Spinal cord (tissue), 10 donors: ENCODE results near the gene BBIP1. TPM values are rescaled to one million over a fixed set of nuclear protein-coding genes. Genes with fewer than 3 reads are reported as not detected.

Experiments used
- DNase-seq, 6 donors: peaks; one replicate each; pipeline versions ENCODE4 v3.0.0 to v3.0.0-alpha.2; 2013 to 2015; ENCODE audit warnings: low spot score in 6 of 6, low read depth in 4 of 6
- H3K27ac ChIP-seq: one replicate; pipeline ENCODE4 v1.5.1; 2013; ENCODE audit warnings: low read depth, low read length, control low read depth
- H3K27me3 ChIP-seq: one replicate; pipeline ENCODE4 v1.6.1; 2013; ENCODE audit warnings: low read length; ENCODE audit not compliant: control insufficient read depth, insufficient read depth
- H3K36me3 ChIP-seq: one replicate; pipeline ENCODE4 v1.6.1; 2013; ENCODE audit warnings: low read length; ENCODE audit not compliant: control insufficient read depth, insufficient read depth
- H3K4me1 ChIP-seq: one replicate; pipeline ENCODE4 v1.6.1; 2013; ENCODE audit warnings: low read length; ENCODE audit not compliant: control insufficient read depth, insufficient read depth
- H3K4me3 ChIP-seq: one replicate; pipeline ENCODE4 v1.5.1; 2013; ENCODE audit warnings: low read depth, low read length, control low read depth
- H3K9me3 ChIP-seq: one replicate; pipeline ENCODE4 v1.6.1; 2013; ENCODE audit warnings: low read length; ENCODE audit not compliant: control insufficient read depth, insufficient read depth
- WGBS: methylation state at CpG from one replicate; pipeline ENCODE4 v1.1.5; 2013; ENCODE audit warnings: missing lambda C conversion rate; ENCODE audit not compliant: insufficient coverage; 5-methylcytosine and 5-hydroxymethylcytosine counted together
- polyA plus RNA-seq, 2 donors: library from polyadenylated mRNA; unstranded; fragments of 120-200 nt; gene quantifications; one replicate each; pipeline ENCODE4 v1.2.1, GENCODE V29; 2013; ENCODE audit not compliant: insufficient read length in 2 of 2
- total RNA-seq, 2 donors: library from RNA; depleted of rRNA in 1 of 2; stranded (reverse); fragments of 120-200 nt in 1 of 2; fragments of >200 nt in 1 of 2; gene quantifications; one replicate each; pipeline versions ENCODE4 v1.2.3 to v1.2.4, GENCODE V29; 2013 to 2014
- donor health status: healthy.

Gene BBIP1
- total and polyA plus RNA-seq, 4 donors = 45.7 to 78.6 (median 62.7) TPM

DNA sequence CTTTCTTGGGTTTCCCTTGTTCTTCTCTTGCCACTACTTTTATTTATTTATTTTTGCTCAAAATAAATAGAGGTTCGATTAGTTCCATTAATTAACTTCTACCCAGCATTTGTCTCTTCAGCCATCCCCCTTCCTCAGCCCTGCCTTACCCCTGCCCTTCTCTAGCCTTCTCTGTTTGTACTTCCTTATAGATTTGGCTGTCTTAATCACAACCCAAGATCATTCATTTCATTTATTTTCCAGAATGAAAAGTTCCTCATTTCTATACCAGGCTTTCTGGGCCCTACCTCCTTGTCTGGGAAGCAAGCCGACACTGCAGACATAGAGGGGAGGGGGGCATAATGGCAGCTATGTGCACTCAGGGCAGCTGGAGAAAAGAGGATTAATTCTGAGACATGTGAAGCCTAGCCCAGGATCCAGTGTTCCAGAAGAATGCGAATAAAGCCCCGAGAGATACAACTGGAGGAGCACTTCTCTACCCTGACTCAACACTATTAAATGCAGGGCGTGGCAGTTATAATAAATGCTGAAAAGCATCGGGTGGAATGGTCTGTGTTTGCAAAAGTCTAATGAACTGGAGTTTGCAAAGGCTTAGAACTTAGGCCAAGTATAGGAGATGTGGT is 53.7 kb downstream of the BBIP1 start:
- peak in 2 of 6 donors; percentile 17 to 45 for DNase-seq
- H3K27me3 ChIP-seq = no peaks in the 10 kb centered on the region
- H3K4me1 ChIP-seq = no peaks in the 10 kb centered on the region
- 74% methylated on average over 3 of the region's 6 CpGs for WGBS
- H3K4me3 ChIP-seq = no peak overlapping the region
- H3K36me3 ChIP-seq = no peaks in the 10 kb centered on the region
- peak overlapping the region; percentile 42 for H3K27ac ChIP-seq
- no peaks in the 10 kb centered on the region for H3K9me3 ChIP-seq

DNA sequence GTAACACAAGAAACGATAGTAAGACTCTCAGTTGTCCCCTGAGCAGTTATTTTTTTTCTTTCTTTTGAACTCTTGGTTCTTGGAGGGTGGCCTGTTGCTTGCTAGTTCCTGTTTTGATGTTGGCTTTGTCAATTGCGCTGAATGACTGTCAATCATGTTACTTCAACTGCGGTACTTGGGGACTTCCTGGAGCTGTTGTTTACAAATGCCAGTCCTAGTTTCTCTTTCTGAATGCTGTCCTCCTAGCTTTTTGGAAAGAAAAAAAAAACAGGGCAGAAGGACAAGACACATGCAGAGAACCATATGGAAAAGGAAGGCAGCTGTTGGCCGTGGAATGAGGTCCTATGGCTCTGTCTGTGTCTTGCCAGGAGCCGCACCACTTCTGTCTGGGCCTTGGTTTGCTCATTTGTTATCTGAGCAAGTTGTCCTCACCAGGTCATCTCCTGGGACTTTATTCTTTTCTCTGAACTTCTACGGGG is 54.3 kb downstream of the BBIP1 start:
- DNase-seq = no peak
- Histone ChIP-seq H3K27me3 (no peaks in the 10 kb centered on the region), H3K27ac (peak overlapping the region; percentile 42), H3K4me1 (no peaks in the 10 kb centered on the region), H3K9me3 (no peaks in the 10 kb centered on the region), H3K36me3 (no peaks in the 10 kb centered on the region), H3K4me3 (no peak overlapping the region)
- WGBS = 42% methylated on average over 4 of the region's 6 CpGs

DNA sequence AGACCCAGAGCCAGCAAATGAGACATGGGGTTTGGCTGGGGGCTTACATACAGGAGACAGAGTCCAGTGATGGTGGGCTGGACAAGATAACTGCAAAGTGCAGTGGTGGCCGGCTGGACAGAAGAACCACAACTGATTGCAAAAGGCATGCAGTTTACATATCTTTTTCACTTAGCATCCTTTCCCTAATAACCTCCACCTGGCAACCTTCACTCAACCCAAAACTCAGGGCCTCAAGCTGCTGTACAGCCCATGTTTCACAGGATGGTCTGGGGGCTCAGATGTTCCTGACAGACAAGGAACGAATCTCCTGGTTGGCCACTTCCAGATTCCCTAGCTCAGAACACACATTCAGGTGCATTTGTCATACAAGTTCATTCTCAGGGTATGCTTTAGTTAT is 55.0 kb downstream of the BBIP1 start:
- no peak overlapping the region for H3K4me3 ChIP-seq
- no peaks in the 10 kb centered on the region for H3K36me3 ChIP-seq
- H3K4me1 ChIP-seq = peaks cover 4% of the 10 kb centered on the region
- H3K27me3 ChIP-seq = no peaks in the 10 kb centered on the region
- 100% methylated on average over 1 of the region's 2 CpGs for WGBS
- no peak for DNase-seq
- H3K27ac ChIP-seq = no peak overlapping the region
- H3K9me3 ChIP-seq = no peaks in the 10 kb centered on the region

DNA sequence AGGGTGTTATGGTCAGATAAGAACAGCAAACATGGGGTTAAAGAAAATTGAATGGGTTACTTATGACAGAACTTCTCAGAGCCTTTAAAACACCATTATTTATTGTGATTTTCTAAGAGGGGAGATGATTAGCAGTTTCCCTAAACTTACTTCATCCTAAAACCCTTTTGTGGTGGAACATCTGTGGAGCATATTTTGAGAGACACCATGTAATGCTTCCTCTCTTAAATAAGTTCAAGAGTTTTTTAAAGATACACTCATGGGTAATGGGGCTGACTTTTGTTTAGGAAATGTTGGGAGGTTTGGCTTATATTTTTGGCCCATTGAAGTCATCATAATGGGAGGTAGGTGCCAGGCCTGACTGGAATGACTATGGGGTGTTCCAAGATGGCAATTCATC is 55.6 kb downstream of the BBIP1 start:
- H3K4me3 ChIP-seq = no peak overlapping the region
- peaks cover 4% of the 10 kb centered on the region for H3K4me1 ChIP-seq
- no peaks in the 10 kb centered on the region for H3K36me3 ChIP-seq
- no peaks in the 10 kb centered on the region for H3K27me3 ChIP-seq
- no peak overlapping the region for H3K27ac ChIP-seq
- no peak for DNase-seq
- H3K9me3 ChIP-seq = no peaks in the 10 kb centered on the region

DNA sequence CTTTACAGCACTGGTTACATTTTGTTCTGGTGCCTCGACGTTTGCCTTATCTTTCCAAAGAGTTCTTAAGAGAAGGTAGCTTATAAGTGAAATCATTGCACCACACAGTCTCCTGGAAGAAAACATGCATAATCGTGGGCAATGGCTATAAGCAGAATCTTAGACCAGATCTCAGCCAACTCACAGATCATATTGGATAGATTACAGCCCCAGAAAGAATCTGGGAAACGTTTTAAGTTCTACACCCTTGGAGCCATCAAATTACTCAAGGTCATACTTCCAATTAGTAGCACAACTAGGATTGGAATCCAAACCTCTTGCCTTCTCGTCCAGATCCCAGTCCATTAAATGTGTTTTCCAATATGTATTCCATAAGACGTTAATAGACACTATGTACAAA is 56.0 kb downstream of the BBIP1 start:
- no peaks in the 10 kb centered on the region for H3K36me3 ChIP-seq
- no peak for DNase-seq
- H3K27me3 ChIP-seq = no peaks in the 10 kb centered on the region
- 71% methylated on average over 1 of the region's 6 CpGs for WGBS
- H3K27ac ChIP-seq = no peak overlapping the region
- H3K9me3 ChIP-seq = no peaks in the 10 kb centered on the region
- H3K4me1 ChIP-seq = peaks cover 4% of the 10 kb centered on the region
- no peak overlapping the region for H3K4me3 ChIP-seq

DNA sequence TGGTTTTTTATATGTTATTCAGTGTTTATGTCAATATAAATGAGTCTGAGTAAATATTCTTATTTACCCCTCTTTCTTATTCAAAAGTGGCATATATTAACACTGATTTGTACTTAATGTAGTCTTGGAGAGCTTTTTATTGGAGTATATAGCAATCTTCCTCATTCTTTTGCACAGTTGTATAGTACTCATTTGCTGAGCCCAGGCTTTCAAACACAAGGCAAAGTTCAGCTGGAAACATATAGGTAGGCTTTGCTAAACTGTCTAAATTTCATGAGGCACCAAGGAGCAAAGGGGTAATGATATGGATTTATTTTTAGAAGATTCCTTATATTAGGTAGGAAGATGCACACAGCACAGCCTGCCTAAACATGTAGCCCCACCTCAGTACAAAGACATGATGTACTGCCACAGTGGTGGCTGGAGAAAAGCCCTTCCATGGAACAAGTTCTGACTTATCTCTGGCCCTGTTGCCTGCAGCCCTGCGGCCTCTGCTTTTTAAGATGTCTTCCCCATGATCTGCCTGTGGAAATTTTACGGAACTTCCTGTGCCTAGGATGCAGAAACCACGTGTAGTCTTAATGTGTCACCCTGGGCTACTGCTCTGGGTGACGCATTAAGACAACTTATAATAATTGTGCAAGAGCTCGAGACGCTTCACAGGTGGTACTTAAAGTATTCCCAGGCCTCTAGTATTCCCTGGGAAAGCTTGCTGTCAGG is 56.9 kb downstream of the BBIP1 start:
- H3K4me3 ChIP-seq = no peak overlapping the region
- DNase-seq = no peak
- H3K36me3 ChIP-seq = no peaks in the 10 kb centered on the region
- H3K4me1 ChIP-seq = peaks cover 11% of the 10 kb centered on the region
- H3K9me3 ChIP-seq = no peaks in the 10 kb centered on the region
- WGBS = 98% methylated on average over 5 of the region's 6 CpGs
- H3K27ac ChIP-seq = no peak overlapping the region
- no peaks in the 10 kb centered on the region for H3K27me3 ChIP-seq

DNA sequence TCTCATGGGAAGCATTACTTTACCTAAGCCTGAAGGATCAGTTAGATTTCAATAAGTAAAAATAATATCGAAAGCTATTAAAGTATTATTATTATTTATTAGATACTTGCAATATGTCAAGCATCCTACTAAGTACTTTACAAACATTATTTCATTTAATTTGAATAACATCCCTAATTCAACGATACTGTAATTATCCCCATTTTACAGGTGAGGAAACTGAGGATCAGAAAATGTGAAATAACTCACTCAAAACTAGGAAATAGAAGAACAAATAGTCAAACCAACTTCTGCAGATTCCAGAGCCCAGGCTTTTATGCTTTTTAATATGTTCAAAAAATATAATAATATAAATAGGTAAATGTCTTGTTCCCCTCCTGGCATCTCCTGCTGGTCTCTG is 57.5 kb downstream of the BBIP1 start:
- no CpG with 5 or more reads among the region's 2 CpGs for WGBS
- no peak for DNase-seq
- Histone ChIP-seq H3K4me1 (peaks cover 11% of the 10 kb centered on the region), H3K27me3 (no peaks in the 10 kb centered on the region), H3K9me3 (no peaks in the 10 kb centered on the region), H3K36me3 (no peaks in the 10 kb centered on the region), H3K27ac (no peak overlapping the region), H3K4me3 (no peak overlapping the region)

DNA sequence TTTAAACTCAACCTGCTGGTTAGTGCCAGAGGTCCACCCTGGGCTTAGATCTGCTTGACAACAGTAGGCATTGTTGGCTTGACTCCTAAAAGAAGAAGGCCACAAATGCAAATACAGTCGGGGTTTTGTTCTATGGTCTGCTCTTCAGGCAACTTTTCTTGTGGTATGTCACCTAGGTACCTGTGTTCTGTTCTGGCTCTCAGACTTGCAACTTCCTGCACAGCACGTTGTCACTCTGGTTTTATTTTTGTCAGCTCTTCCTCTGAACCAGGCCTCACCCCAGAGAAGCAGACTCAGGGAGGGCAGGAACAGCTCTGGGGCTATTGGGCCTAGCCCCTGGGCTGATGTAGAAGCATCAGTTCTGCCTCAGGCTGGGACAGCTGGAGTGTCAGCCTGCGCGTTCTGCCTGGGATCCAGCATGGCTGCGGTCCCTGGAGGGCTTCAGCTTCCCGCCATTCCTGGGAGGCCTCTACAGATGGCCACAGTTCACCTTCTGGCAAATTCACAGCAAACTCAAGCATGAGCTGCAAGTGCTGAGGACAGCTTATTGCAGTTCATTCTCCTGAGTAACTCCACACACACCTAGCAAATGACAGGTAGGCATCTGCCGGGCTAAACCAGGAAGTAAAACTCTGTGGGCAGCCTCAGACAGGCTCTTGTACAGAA is 58.3 kb downstream of the BBIP1 start:
- Histone ChIP-seq H3K27me3 (no peaks in the 10 kb centered on the region), H3K36me3 (no peaks in the 10 kb centered on the region), H3K9me3 (no peaks in the 10 kb centered on the region), H3K27ac (no peak overlapping the region), H3K4me1 (peaks cover 11% of the 10 kb centered on the region), H3K4me3 (no peak overlapping the region)
- no peak for DNase-seq
- WGBS = 94% methylated on average over 6 of the region's 7 CpGs

DNA sequence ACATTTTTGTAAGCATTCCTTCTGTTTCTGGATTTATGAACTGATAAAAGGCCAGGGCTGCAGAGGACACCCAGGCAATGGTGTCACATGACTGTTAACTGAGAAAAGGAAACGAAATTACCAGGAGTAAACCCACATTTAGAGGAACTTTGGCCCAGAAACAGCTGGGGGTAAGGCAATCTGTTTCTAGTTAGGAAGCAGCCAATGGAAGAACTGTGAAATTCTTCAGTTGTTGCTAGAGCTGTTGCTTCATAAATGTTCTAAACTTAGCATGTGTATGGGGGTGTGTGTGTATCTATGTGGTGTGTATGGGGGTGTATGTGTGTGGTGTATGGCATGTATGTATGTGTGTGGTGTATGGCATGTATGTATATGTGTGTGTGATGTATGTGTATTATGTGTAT is 59.0 kb downstream of the BBIP1 start:
- Histone ChIP-seq H3K9me3 (no peaks in the 10 kb centered on the region), H3K27ac (no peak overlapping the region), H3K4me3 (no peak overlapping the region), H3K36me3 (no peaks in the 10 kb centered on the region), H3K27me3 (no peaks in the 10 kb centered on the region), H3K4me1 (peaks cover 11% of the 10 kb centered on the region)
- DNase-seq = peak in 1 of 6 donors; percentile 57
- WGBS = 45% methylated on average over 1 of the region's 1 CpG
